HG03103 (cell line): ENCODE measurements around the gene AP2B1.

Experiments
- ATAC-seq: cut with Tn5 transposase; IDR thresholded peaks from one replicate; pipeline ENCODE4 v1.9.1; 2021; ENCODE audit warnings: low read depth; ENCODE audit not compliant: unreplicated experiment

Gene AP2B1

GRCh38 chr17:35618628-35619027 lies 31.5 kb downstream of the AP2B1 start:
- ATAC-seq: no peak

GRCh38 chr17:35621768-35622167 lies 34.6 kb downstream of the AP2B1 start:
- ATAC-seq: no peak

- no peak for ATAC-seq
These were observed 40.3 kb downstream of the AP2B1 start for GRCh38 chr17:35627417-35627816.

GRCh38 chr17:35630530-35631148 lies 43.5 kb downstream of the AP2B1 start:
- no peak for ATAC-seq

GRCh38 chr17:35641032-35641431 lies 53.9 kb downstream of the AP2B1 start:
- no peak for ATAC-seq

- no peak for ATAC-seq
These were observed 58.8 kb downstream of the AP2B1 start for GRCh38 chr17:35645923-35646322.

DNA sequence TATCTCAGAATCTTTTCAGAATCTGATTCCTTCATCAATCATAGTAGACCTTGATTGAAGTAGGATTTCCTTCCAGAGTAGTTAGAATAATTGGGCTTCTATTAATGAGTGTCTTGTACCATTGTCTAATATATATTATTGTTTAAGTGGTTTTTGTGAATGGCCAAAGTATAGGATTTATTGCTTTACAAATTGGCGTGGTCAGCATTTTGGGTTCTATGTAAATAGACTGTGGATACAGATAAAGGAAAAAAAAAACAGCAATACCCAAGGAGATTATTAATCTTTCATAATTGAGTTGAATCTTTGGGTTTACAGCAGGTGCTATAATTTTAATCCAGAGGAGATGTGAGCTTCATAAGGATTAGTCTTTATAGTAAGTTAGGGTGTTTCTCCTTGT lies 64.3 kb downstream of the AP2B1 start:
- no peak for ATAC-seq

DNA sequence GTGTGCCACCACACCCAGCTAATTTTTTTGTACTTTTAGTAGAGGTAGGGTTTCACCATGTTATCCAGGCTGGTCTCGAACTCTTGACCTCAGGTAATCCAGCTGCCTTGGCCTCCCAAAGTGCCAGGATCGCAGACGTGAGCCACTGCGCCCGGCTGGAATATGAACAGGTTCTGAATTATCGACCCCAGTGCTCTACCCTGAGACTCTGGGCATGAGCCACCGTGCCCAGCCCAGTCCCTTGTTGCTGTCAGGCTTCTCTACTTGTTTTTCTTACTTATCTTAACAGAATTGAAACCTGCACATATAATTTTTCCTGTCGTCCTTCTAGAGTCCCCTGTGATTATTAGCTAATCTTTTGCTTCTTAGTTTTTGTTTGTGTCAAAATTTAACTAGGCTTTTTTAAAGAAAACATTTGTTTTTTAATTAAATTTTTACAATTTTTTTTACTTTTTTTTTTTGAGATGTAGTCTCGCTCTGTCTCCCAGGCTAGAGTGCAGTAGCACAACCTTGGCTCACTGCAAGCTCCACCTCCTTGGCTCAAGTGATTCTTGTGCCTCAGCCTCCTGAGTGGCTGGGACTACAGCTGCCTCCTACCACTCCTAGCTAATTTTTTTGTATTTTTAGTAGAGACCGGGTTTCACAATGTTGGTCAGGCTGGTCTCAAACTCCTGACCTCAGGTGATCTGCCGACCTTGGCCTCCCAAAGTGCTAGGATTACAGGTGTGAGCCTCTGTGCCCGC lies 66.7 kb downstream of the AP2B1 start:
- ATAC-seq: no peak

GRCh38 chr17:35655303-35655702 lies 68.2 kb downstream of the AP2B1 start:
- no peak for ATAC-seq

GRCh38 chr17:35660902-35661301 lies 73.8 kb downstream of the AP2B1 start:
- ATAC-seq: no peak

DNA sequence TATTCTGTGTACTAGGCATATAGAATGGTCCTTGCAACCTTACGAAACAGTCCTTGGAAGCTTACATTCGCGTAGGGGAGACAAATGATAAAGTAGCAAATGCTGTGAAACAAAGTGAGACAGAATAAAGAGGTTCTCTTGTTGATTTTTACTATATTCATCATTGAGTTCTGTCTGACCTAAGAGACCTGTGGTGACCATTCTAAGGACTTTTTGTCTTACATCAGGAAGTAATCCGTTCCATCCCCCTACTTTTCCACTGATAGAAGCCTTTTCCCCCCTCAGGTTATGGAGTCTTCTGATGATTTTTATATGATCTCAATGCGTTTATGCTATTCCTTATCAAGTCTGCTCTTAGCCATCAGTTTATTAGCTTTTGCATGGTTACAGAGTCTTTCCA lies 77.6 kb downstream of the AP2B1 start:
- no peak for ATAC-seq

DNA sequence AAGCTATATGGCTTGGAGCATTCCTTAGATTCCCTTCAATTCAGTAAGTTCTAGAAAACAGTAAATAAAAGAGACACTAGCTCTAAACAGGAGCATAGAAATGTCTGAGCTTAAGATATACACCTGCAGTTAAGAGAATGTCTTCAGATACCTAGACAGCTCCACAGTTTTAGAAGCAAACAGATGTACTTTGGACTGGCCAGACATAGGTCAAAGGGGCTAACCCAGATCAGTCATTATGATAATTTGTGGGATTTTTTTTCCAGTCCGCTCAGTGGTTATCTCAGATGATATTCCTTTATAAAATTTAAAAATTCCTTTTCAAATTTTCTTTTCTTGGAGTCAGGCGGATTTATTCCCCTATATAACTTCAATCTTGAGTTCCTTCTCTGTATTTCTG lies 78.5 kb downstream of the AP2B1 start:
- ATAC-seq: no peak

GRCh38 chr17:35666070-35666469 lies 78.9 kb downstream of the AP2B1 start:
- no peak for ATAC-seq

DNA sequence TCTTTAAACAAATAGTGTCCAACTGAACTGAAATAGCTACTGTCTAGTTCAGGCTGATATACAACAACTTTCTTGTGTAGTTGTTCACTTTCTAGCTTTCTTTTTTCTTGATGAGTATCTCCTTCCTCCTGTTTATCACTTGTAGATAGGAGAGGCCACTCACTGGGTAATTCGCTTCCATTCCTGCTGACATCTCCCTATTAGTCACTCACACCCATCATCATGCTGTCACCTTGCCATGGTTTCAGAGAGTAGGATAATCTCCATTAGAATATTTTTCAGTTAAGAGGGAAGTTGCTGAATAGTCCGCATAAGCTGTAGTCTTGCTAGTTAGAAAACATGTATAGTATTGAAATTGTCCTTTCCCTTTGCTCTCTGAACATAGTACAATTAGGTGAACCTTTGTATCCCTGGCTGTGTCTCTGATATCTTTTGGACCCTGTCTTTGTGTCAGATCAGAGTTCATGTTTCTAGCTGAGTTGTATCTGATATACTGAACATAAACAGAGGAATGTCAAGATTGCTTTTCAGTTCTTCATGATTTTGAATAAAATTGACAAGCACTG lies 79.9 kb downstream of the AP2B1 start:
- ATAC-seq: no peak

DNA sequence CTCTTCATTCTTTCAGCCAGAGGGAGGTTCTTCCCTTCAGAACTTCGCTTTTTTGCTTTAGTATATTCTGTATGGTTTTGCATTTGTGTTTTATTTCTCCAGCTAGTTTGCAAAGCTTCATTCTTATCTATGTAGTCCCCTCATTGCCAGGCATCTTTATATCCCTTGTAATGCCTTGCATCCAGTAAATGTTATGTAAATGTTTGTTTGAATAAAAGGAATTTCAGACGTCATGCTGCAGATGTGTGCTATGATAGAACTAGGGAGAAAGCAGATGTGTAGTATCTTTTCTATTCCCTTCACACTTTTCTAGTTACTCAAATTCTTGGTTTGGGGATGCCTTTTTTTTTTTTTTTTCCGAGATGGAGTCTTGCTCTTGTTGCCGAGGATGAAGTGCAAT lies 81.7 kb downstream of the AP2B1 start:
- ATAC-seq: no peak

- ATAC-seq: no peak
These were observed 87.4 kb downstream of the AP2B1 start for GRCh38 chr17:35674552-35674951.

DNA sequence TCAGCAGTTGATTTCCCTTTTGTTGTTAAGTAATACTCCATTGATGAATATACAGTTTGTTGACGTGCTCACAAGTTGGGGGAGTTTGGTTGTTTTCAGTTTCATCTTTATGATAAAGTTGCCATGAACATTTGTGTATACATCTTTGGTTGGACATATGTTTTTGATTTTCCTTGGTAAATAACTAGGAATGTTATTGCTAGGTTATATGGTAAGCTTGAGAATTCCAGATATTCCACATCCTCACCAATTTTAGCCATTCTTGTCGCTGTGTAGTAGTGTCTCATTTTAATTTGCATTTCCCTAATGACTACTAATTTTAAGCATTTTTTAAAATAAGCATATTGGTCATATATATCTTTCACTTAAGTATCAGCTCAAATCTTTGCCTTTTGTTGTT lies 89.3 kb downstream of the AP2B1 start:
- no peak for ATAC-seq

DNA sequence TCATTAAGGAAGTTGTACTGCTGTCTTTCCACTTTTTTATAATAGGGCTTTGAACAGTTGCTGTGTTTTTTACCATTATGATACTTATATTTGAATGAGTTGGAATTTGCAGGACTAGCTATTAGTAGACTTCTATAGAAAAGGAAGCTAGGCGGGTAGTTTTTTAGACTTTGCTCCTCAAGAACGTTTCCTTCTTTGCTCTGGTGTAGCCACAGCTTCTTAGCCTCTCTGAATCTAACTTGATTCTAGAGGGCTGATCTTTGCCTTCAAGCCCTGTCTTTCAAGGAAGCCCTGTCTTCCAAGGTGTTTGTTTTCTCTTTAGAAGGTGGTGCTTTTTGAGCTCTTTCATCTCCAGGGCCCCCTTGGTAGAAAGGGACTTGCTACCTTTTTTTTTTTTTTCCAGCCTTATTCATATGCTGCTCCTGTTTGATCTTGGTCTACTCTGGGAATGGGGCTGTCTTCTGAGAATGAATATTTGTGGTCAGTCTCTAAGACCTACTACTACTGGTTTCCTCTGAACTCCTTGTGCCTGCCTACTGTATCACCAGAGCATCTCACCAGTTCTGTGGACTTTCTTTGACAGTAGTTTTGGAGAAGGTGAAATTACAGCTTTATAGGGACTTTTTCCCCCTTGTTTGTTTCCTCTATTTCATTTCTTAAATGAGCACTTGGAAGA lies 92.0 kb downstream of the AP2B1 start:
- ATAC-seq: no peak

DNA sequence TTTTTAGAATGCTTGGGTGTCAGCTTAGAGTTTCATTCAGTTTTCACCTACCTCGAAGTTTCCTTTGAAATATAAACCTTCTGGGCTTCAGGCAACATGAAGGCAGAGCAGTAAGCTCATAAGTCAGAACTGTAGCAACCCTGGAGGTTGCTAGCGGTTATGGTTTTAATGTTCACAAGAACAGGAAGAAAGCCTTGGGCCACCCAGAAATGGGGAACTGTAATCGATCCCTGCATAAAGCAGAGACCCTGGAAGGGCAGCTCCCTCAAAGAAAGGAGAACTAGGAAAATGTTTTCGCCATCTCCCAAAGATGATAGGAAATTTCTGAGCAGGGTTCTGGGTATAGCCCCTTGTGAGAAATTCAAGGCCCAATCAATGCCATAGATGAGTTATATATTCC lies 96.5 kb downstream of the AP2B1 start:
- ATAC-seq: no peak

- ATAC-seq: no peak
These were observed 97.1 kb downstream of the AP2B1 start for GRCh38 chr17:35684055-35684802.
